Measurements from ENCODE around the gene SPTBN2.

The SPTBN2 gene

GRCh38 chr11:66701432-66702240, 27.4 kb downstream of the SPTBN2 start:
- Histone ChIP-seq H3K36me3 (ENCODE audit: insufficient read depth, low read length) (no peaks in the 10 kb centered on the region), H2AFZ (ENCODE audit: low read length, unreplicated experiment) (no peak overlapping the region), H3K4me3 (ENCODE audit: low read depth, low read length) (no peak overlapping the region), H3K27ac (ENCODE audit: low read depth, low read length) (no peak overlapping the region), H3K27me3 (ENCODE audit: insufficient read depth, low read length) (no peaks in the 10 kb centered on the region), H3K4me1 (ENCODE audit: control insufficient read depth, insufficient read depth, low read length, unreplicated experiment) (no peaks in the 10 kb centered on the region), H3K79me2 (ENCODE audit: control insufficient read depth, insufficient read depth, low read length, unreplicated experiment) (no peaks in the 10 kb centered on the region)

DNA sequence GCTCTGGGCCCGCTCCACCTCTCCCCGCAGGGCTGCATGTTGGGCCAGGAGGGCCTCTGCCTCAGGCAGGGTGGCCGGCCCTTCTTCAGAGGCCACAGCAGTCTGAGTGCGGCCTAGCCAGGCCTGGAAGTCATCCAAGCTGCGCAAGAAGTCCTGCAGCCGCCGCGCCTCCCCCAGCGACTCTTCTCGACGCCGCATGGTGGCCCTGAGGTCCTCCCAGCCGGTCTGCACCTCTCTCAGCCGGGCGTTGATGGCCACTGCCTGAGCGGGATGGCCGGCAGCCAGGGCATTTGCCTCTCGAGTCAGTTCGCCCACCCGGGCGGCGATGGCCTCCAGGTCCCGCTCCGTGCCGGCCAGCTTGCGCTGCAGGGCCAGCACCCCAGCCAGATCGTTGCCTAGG, 28.3 kb downstream of the SPTBN2 start:
- no peaks in the 10 kb centered on the region for H3K36me3 ChIP-seq (ENCODE audit: insufficient read depth, low read length)
- H3K27ac ChIP-seq (ENCODE audit: low read depth, low read length), result no peak overlapping the region
- no peaks in the 10 kb centered on the region for H3K4me1 ChIP-seq (ENCODE audit: control insufficient read depth, insufficient read depth, low read length, unreplicated experiment)
- H3K27me3 ChIP-seq (ENCODE audit: insufficient read depth, low read length), result no peaks in the 10 kb centered on the region
- no peak overlapping the region for H2AFZ ChIP-seq (ENCODE audit: low read length, unreplicated experiment)
- H3K4me3 ChIP-seq (ENCODE audit: low read depth, low read length), result no peak overlapping the region
- no peaks in the 10 kb centered on the region for H3K79me2 ChIP-seq (ENCODE audit: control insufficient read depth, insufficient read depth, low read length, unreplicated experiment)

- Histone ChIP-seq H2AFZ (ENCODE audit: low read length, unreplicated experiment) (no peak overlapping the region), H3K36me3 (ENCODE audit: insufficient read depth, low read length) (no peaks in the 10 kb centered on the region)
Observed at GRCh38 chr11:66700337-66700736, 28.7 kb downstream of the SPTBN2 start.

GRCh38 chr11:66698491-66698890, 30.5 kb downstream of the SPTBN2 start:
- Histone ChIP-seq H3K79me2 (ENCODE audit: control insufficient read depth, insufficient read depth, low read length, unreplicated experiment) (no peaks in the 10 kb centered on the region), H3K27me3 (ENCODE audit: insufficient read depth, low read length) (no peaks in the 10 kb centered on the region), H3K4me1 (ENCODE audit: control insufficient read depth, insufficient read depth, low read length, unreplicated experiment) (no peaks in the 10 kb centered on the region), H3K36me3 (ENCODE audit: insufficient read depth, low read length) (no peaks in the 10 kb centered on the region), H3K4me3 (ENCODE audit: low read depth, low read length) (no peak overlapping the region), H3K27ac (ENCODE audit: low read depth, low read length) (no peak overlapping the region), H2AFZ (ENCODE audit: low read length, unreplicated experiment) (no peak overlapping the region)

More at GRCh38 chr11:66700337-66700736, 28.7 kb downstream of the SPTBN2 start:
- Histone ChIP-seq H3K4me3 (ENCODE audit: low read depth, low read length) (no peak overlapping the region), H3K27ac (ENCODE audit: low read depth, low read length) (no peak overlapping the region), H3K4me1 (ENCODE audit: control insufficient read depth, insufficient read depth, low read length, unreplicated experiment) (no peaks in the 10 kb centered on the region), H3K27me3 (ENCODE audit: insufficient read depth, low read length) (no peaks in the 10 kb centered on the region), H3K79me2 (ENCODE audit: control insufficient read depth, insufficient read depth, low read length, unreplicated experiment) (no peaks in the 10 kb centered on the region)

DNA sequence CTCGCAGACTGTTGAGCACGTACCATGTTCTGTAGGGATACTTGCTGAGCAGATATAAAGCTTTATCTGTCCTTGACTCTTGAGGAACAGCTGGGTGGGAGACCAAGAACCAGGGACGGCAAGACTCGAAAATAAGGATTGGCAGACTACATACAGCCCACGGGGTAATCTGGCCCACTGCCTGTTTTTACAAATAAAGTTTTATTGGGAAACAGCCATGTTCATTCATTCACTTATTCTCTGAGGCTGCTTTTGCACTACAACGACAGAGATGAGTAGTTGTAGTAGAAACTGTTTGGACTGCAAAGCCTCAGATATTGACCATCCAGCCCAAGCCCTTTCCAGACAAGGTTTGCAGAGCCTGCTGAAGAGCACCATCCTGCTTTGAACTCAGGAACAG, 31.0 kb downstream of the SPTBN2 start:
- H3K36me3 ChIP-seq (ENCODE audit: insufficient read depth, low read length), result no peaks in the 10 kb centered on the region
- H3K27ac ChIP-seq (ENCODE audit: low read depth, low read length), result no peak overlapping the region
- H3K27me3 ChIP-seq (ENCODE audit: insufficient read depth, low read length), result no peaks in the 10 kb centered on the region
- no peaks in the 10 kb centered on the region for H3K4me1 ChIP-seq (ENCODE audit: control insufficient read depth, insufficient read depth, low read length, unreplicated experiment)
- H3K79me2 ChIP-seq (ENCODE audit: control insufficient read depth, insufficient read depth, low read length, unreplicated experiment), result no peaks in the 10 kb centered on the region
- no peak overlapping the region for H3K4me3 ChIP-seq (ENCODE audit: low read depth, low read length)
- no peak overlapping the region for H2AFZ ChIP-seq (ENCODE audit: low read length, unreplicated experiment)

- no peak overlapping the region for H3K27ac ChIP-seq (ENCODE audit: low read depth, low read length)
- H3K27me3 ChIP-seq (ENCODE audit: insufficient read depth, low read length), result no peaks in the 10 kb centered on the region
- H3K79me2 ChIP-seq (ENCODE audit: control insufficient read depth, insufficient read depth, low read length, unreplicated experiment), result no peaks in the 10 kb centered on the region
- H3K4me1 ChIP-seq (ENCODE audit: control insufficient read depth, insufficient read depth, low read length, unreplicated experiment), result no peaks in the 10 kb centered on the region
- no peak overlapping the region for H3K4me3 ChIP-seq (ENCODE audit: low read depth, low read length)
- H3K36me3 ChIP-seq (ENCODE audit: insufficient read depth, low read length), result no peaks in the 10 kb centered on the region
- H2AFZ ChIP-seq (ENCODE audit: low read length, unreplicated experiment), result no peak overlapping the region
Observed at GRCh38 chr11:66696146-66696545, 32.9 kb downstream of the SPTBN2 start.

DNA sequence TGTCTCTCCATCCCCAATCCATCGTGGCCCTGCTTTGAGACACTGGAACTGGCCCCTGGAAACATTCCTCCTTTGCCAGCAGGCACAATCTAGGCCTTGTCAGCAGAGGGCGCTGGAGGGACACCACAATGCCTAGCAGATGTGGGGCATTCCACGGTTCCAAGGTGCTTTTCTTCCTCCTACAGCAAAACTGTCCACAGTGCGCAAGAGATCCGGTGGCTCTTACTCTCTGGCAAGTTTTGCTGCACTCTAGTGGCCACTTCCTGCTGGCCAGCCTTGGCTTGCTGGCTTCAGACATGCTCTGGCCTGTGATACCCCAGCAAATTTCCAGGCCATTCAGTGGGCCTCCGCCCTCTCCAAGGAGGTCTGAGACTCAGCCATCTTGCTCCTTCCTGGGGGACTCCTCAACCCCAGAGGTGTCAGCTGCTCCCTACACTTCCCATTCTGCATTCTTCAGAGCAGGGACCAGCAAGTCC, 34.2 kb downstream of the SPTBN2 start:
- peak overlapping the region; percentile 1 for H2AFZ ChIP-seq (ENCODE audit: low read length, unreplicated experiment)
- H3K4me1 ChIP-seq (ENCODE audit: control insufficient read depth, insufficient read depth, low read length, unreplicated experiment), result no peaks in the 10 kb centered on the region
- H3K27me3 ChIP-seq (ENCODE audit: insufficient read depth, low read length), result no peaks in the 10 kb centered on the region
- no peak overlapping the region for H3K4me3 ChIP-seq (ENCODE audit: low read depth, low read length)
- no peaks in the 10 kb centered on the region for H3K79me2 ChIP-seq (ENCODE audit: control insufficient read depth, insufficient read depth, low read length, unreplicated experiment)
- H3K27ac ChIP-seq (ENCODE audit: low read depth, low read length), result no peak overlapping the region
- no peaks in the 10 kb centered on the region for H3K36me3 ChIP-seq (ENCODE audit: insufficient read depth, low read length)

GRCh38 chr11:66694056-66694410, 35.0 kb downstream of the SPTBN2 start:
- Histone ChIP-seq H3K79me2 (ENCODE audit: control insufficient read depth, insufficient read depth, low read length, unreplicated experiment) (no peaks in the 10 kb centered on the region), H3K36me3 (ENCODE audit: insufficient read depth, low read length) (no peaks in the 10 kb centered on the region), H3K27me3 (ENCODE audit: insufficient read depth, low read length) (no peaks in the 10 kb centered on the region), H2AFZ (ENCODE audit: low read length, unreplicated experiment) (no peak overlapping the region), H3K4me3 (ENCODE audit: low read depth, low read length) (no peak overlapping the region), H3K4me1 (ENCODE audit: control insufficient read depth, insufficient read depth, low read length, unreplicated experiment) (no peaks in the 10 kb centered on the region), H3K27ac (ENCODE audit: low read depth, low read length) (no peak overlapping the region)

- Histone ChIP-seq H3K27me3 (ENCODE audit: insufficient read depth, low read length) (no peaks in the 10 kb centered on the region), H3K4me3 (ENCODE audit: low read depth, low read length) (no peak overlapping the region), H2AFZ (ENCODE audit: low read length, unreplicated experiment) (no peak overlapping the region), H3K4me1 (ENCODE audit: control insufficient read depth, insufficient read depth, low read length, unreplicated experiment) (no peaks in the 10 kb centered on the region), H3K79me2 (ENCODE audit: control insufficient read depth, insufficient read depth, low read length, unreplicated experiment) (no peaks in the 10 kb centered on the region), H3K27ac (ENCODE audit: low read depth, low read length) (no peak overlapping the region), H3K36me3 (ENCODE audit: insufficient read depth, low read length) (no peaks in the 10 kb centered on the region)
Observed at GRCh38 chr11:66693356-66694055, 35.5 kb downstream of the SPTBN2 start.

GRCh38 chr11:66692871-66693331, 36.1 kb downstream of the SPTBN2 start:
- no peak overlapping the region for H2AFZ ChIP-seq (ENCODE audit: low read length, unreplicated experiment)
- H3K27ac ChIP-seq (ENCODE audit: low read depth, low read length), result no peak overlapping the region
- no peaks in the 10 kb centered on the region for H3K36me3 ChIP-seq (ENCODE audit: insufficient read depth, low read length)
- H3K4me1 ChIP-seq (ENCODE audit: control insufficient read depth, insufficient read depth, low read length, unreplicated experiment), result no peaks in the 10 kb centered on the region
- H3K27me3 ChIP-seq (ENCODE audit: insufficient read depth, low read length), result no peaks in the 10 kb centered on the region
- H3K4me3 ChIP-seq (ENCODE audit: low read depth, low read length), result no peak overlapping the region
- H3K79me2 ChIP-seq (ENCODE audit: control insufficient read depth, insufficient read depth, low read length, unreplicated experiment), result no peaks in the 10 kb centered on the region

- Histone ChIP-seq H3K79me2 (ENCODE audit: control insufficient read depth, insufficient read depth, low read length, unreplicated experiment) (no peaks in the 10 kb centered on the region), H3K27ac (ENCODE audit: low read depth, low read length) (no peak overlapping the region), H3K4me1 (ENCODE audit: control insufficient read depth, insufficient read depth, low read length, unreplicated experiment) (no peaks in the 10 kb centered on the region), H3K4me3 (ENCODE audit: low read depth, low read length) (no peak overlapping the region), H3K36me3 (ENCODE audit: insufficient read depth, low read length) (no peaks in the 10 kb centered on the region), H3K27me3 (ENCODE audit: insufficient read depth, low read length) (no peaks in the 10 kb centered on the region), H2AFZ (ENCODE audit: low read length, unreplicated experiment) (no peak overlapping the region)
Observed at GRCh38 chr11:66692446-66692845, 36.6 kb downstream of the SPTBN2 start.
